Measurements from ENCODE around the gene ZBTB20. TPM values are rescaled to one million over a fixed set of nuclear protein-coding genes. Genes with fewer than 3 reads are reported as not detected.
A peak's percentile ranks its signal among the peaks of the same experiment; 100 is the strongest.

The ZBTB20 gene
- total RNA-seq, 3 donors from 2014 or later = 62.9 to 150 (median 109) TPM

DNA sequence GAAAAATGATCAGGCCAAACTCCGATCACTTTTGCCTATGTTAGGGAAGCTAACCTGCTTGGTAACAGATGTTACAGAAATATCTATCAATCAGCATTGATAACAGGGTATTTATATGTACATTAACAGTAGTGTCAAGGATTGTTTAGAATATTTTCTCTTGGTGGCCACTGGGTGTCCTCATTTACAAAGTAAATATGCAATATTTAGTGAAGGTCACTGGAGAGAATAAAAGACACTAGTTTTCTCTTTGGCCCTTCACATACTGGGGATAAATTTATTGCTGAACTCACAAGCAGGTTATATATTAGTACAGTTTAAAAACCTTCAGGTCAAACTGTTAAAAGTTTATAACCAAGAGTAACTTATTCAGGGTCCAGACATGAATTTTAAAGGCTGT is 784.3 kb downstream of the ZBTB20 start:
- Histone ChIP-seq H3K27me3 (no peaks in the 10 kb centered on the region), H3K36me3 (no peaks in the 10 kb centered on the region), H3K4me1 (no peaks in the 10 kb centered on the region), H3K4me3 (no peak overlapping the region), H3K27ac (peak overlapping the region in 1 of 2 donors; percentile 3), H3K9me3 (no peaks in the 10 kb centered on the region)
- TF ChIP-seq POLR2AphosphoS5 (IDR thresholded peaks at IDR 0.05) = no peak
- TF ChIP-seq, protein P1, sequence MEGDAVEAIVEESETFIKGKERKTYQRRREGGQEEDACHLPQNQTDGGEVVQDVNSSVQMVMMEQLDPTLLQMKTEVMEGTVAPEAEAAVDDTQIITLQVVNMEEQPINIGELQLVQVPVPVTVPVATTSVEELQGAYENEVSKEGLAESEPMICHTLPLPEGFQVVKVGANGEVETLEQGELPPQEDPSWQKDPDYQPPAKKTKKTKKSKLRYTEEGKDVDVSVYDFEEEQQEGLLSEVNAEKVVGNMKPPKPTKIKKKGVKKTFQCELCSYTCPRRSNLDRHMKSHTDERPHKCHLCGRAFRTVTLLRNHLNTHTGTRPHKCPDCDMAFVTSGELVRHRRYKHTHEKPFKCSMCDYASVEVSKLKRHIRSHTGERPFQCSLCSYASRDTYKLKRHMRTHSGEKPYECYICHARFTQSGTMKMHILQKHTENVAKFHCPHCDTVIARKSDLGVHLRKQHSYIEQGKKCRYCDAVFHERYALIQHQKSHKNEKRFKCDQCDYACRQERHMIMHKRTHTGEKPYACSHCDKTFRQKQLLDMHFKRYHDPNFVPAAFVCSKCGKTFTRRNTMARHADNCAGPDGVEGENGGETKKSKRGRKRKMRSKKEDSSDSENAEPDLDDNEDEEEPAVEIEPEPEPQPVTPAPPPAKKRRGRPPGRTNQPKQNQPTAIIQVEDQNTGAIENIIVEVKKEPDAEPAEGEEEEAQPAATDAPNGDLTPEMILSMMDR (IDR thresholded peaks at IDR 0.05) = peak; percentile 12 to 58 (median 44)
- intact Hi-C loops (cut with DNase I; ENCODE audit: low total_unique reads) = no loop called here
- DNase-seq (ENCODE audit: low spot score in 2 of 2) = no peak

DNA sequence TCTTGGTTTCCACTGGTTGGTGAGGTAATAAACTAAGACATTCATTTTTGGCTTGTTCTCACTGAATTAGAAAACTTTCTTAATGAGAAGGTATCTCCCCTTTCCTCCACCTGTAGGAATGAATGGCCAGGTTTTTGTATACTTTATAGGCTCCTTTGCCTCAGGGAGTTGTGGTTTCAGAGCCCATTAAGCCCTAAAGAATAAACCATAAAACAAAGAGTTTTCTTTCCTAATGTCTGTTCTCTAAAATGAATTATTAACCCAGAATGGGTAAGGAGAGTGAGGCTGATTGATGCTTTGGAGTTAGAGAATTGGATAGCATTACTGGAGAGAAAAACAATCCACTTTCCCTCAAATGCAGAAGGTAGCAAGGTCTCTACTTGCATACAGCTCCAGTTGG is 785.7 kb downstream of the ZBTB20 start:
- Histone ChIP-seq H3K9me3 (no peaks in the 10 kb centered on the region), H3K4me1 (no peaks in the 10 kb centered on the region), H3K27ac (no peak overlapping the region), H3K36me3 (no peaks in the 10 kb centered on the region), H3K4me3 (no peak overlapping the region), H3K27me3 (no peaks in the 10 kb centered on the region)
- TF ChIP-seq, protein P1 (IDR thresholded peaks at IDR 0.05) = no peak
- TF ChIP-seq POLR2AphosphoS5 (IDR thresholded peaks at IDR 0.05) (no peak), POLR2A (IDR thresholded peaks at IDR 0.05) (no peak)
- intact Hi-C loops (cut with DNase I; ENCODE audit: low total_unique reads) = no loop called here
- no peak for DNase-seq (ENCODE audit: low spot score in 2 of 2)

DNA sequence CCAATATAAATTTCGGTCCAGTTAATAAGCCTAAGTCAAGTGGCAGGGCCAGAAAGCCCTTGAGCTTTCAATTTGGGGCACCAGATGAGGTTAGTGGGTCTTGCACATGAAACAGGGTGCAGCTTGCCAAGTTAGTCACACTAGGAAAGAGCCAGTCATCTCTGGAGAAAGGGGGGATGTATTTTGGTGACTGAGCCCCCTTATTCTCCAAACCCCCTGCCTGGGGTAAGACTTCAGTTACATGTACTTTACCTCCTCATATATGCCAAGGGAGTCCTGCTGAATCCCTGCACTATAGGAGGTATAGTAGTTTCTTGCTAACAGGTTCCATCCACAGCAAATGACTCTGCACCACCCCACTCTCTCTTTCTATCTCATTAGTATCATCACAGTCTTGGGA is 790.6 kb downstream of the ZBTB20 start:
- no peak overlapping the region for H3K27ac ChIP-seq
- TF ChIP-seq POLR2AphosphoS5 (IDR thresholded peaks at IDR 0.05) = no peak
- TF ChIP-seq, protein P1 (IDR thresholded peaks at IDR 0.05) = no peak
- no peak for TF ChIP-seq POLR2A (IDR thresholded peaks at IDR 0.05)

GRCh38 chr3:114356066-114356465 is 791.0 kb downstream of the ZBTB20 start:
- Histone ChIP-seq H3K36me3 (peaks cover 1% of the 10 kb centered on the region), H3K27me3 (no peaks in the 10 kb centered on the region), H3K4me3 (no peak overlapping the region), H3K27ac (no peak overlapping the region), H3K9me3 (peaks cover 0 to 5% of the 10 kb centered on the region in 2 donors), H3K4me1 (no peaks in the 10 kb centered on the region)
- intact Hi-C loops (cut with DNase I; ENCODE audit: low total_unique reads) = no loop called here
- TF ChIP-seq, protein P1 (IDR thresholded peaks at IDR 0.05) = no peak
- no peak for TF ChIP-seq POLR2AphosphoS5 (IDR thresholded peaks at IDR 0.05)
- no peak for TF ChIP-seq POLR2A (IDR thresholded peaks at IDR 0.05)
- no peak for DNase-seq (ENCODE audit: low spot score in 2 of 2)

More for the DNA sequence above, 790.6 kb downstream of the ZBTB20 start:
- Histone ChIP-seq H3K36me3 (no peaks in the 10 kb centered on the region), H3K4me3 (no peak overlapping the region), H3K9me3 (peaks cover 0 to under 1% of the 10 kb centered on the region in 2 donors), H3K4me1 (no peaks in the 10 kb centered on the region), H3K27me3 (no peaks in the 10 kb centered on the region)
- DNase-seq (ENCODE audit: low spot score in 2 of 2) = no peak
- intact Hi-C loops (cut with DNase I; ENCODE audit: low total_unique reads) = no loop called here

GRCh38 chr3:114355653-114356052 is 791.4 kb downstream of the ZBTB20 start:
- DNase-seq (ENCODE audit: low spot score in 2 of 2) = no peak
- Histone ChIP-seq H3K36me3 (peaks cover 6% of the 10 kb centered on the region), H3K4me1 (no peaks in the 10 kb centered on the region), H3K9me3 (peaks cover 0 to 7% of the 10 kb centered on the region in 2 donors), H3K27me3 (no peaks in the 10 kb centered on the region), H3K27ac (no peak overlapping the region), H3K4me3 (no peak overlapping the region)
- TF ChIP-seq POLR2A (IDR thresholded peaks at IDR 0.05) (no peak), POLR2AphosphoS5 (IDR thresholded peaks at IDR 0.05) (no peak)
- TF ChIP-seq, protein P1 (IDR thresholded peaks at IDR 0.05) = no peak
- intact Hi-C loops (cut with DNase I; ENCODE audit: low total_unique reads) = no loop called here
